Activated naive CD4-positive, alpha-beta T cell treated with anti-CD3 and anti-CD28 coated beads, Interleukin-2, amount 50 U/mL, for 16 hours (primary cell): Measurements from ENCODE around the gene GID8.

Experiments
- DNase-seq: peaks from one replicate; pipeline ENCODE4 v3.0.0-alpha.2; 2020

Gene GID8

GRCh38 chr20:62923669-62924441 is 14.1 kb upstream of the GID8 start:
- no peak for DNase-seq

GRCh38 chr20:62924442-62925075 is 13.4 kb upstream of the GID8 start:
- no peak for DNase-seq

GRCh38 chr20:62925076-62925419 is 12.9 kb upstream of the GID8 start:
- no peak for DNase-seq

GRCh38 chr20:62925420-62926228 is 12.3 kb upstream of the GID8 start:
- peak; percentile 45 for DNase-seq

GRCh38 chr20:62926229-62927127 is 11.5 kb upstream of the GID8 start, which contains the start of gene DIDO1:
Gene DIDO1, minus strand, starts transcription at chr20:62926505.
- peak; percentile 91 for DNase-seq

- DNase-seq: no peak
Observed at GRCh38 chr20:62927128-62927705, 10.7 kb upstream of the GID8 start.

GRCh38 chr20:62928246-62928939 is 9.6 kb upstream of the GID8 start:
- DNase-seq: no peak

- peak; percentile 47 for DNase-seq
Observed at GRCh38 chr20:62929051-62929538, 8.9 kb upstream of the GID8 start.

- DNase-seq: no peak
Observed at GRCh38 chr20:62931464-62931863, 6.5 kb upstream of the GID8 start.

- DNase-seq: no peak
Observed at GRCh38 chr20:62933966-62934365, 4.0 kb upstream of the GID8 start.

GRCh38 chr20:62935204-62935967 is 2.6 kb upstream of the GID8 start:
- no peak for DNase-seq

GRCh38 chr20:62935968-62936585 is 1.9 kb upstream of the GID8 start:
- DNase-seq: no peak

GRCh38 chr20:62937268-62938104 is 461 bp upstream of the GID8 start:
- peak; percentile 97 for DNase-seq

GRCh38 chr20:62940875-62941274 is 2.9 kb downstream of the GID8 start:
- DNase-seq: no peak

- DNase-seq: no peak
Observed at GRCh38 chr20:62941792-62942191, 3.8 kb downstream of the GID8 start.

- no peak for DNase-seq
Observed at GRCh38 chr20:62942456-62942855, 4.5 kb downstream of the GID8 start.

- DNase-seq: no peak
Observed at GRCh38 chr20:62943396-62943795, 5.4 kb downstream of the GID8 start.

GRCh38 chr20:62944184-62944583 is 6.2 kb downstream of the GID8 start:
- no peak for DNase-seq

- no peak for DNase-seq
Observed at GRCh38 chr20:62944746-62945145, 6.8 kb downstream of the GID8 start.
